ENCODE results near the gene TENM3. TPM values are rescaled to one million over a fixed set of nuclear protein-coding genes. Genes with fewer than 3 reads are reported as not detected.

The TENM3 gene
- polyA plus RNA-seq, 1 of the 3 experiments (the other 2 are of a cell fraction): 10.4 TPM

DNA sequence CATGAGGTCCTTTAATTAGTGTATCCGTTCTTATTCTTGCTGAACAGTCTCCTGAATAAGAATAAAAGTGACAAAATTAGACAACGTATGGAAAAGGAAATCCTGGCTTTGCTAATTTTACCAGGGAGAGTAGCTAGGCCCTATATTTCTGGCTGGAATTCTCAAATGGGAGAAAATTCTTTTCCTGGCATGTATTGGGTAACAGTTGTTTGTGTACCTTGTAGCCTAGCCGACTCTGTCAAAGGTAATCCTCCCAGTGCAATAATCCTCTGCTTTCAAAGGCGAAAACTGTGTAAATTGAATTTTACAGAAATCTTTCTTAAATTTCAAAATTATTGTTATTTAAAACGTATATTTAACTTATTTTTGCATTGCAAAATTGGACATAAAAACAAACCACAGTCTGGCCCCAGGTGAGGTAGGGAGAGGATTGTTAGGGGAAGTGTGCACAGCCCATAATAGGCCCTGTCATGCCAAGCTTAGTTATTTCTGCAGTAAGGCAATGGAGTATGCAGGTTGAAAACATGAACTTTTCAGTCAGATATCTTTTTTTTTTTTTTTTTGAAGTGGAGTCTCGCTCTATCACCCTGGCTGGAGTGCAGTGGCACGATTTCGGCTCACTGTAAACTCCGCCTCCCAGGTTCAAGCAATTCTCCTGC lies 18.9 kb upstream of the TENM3 start (continued):
- TF ChIP-seq, protein P1, sequence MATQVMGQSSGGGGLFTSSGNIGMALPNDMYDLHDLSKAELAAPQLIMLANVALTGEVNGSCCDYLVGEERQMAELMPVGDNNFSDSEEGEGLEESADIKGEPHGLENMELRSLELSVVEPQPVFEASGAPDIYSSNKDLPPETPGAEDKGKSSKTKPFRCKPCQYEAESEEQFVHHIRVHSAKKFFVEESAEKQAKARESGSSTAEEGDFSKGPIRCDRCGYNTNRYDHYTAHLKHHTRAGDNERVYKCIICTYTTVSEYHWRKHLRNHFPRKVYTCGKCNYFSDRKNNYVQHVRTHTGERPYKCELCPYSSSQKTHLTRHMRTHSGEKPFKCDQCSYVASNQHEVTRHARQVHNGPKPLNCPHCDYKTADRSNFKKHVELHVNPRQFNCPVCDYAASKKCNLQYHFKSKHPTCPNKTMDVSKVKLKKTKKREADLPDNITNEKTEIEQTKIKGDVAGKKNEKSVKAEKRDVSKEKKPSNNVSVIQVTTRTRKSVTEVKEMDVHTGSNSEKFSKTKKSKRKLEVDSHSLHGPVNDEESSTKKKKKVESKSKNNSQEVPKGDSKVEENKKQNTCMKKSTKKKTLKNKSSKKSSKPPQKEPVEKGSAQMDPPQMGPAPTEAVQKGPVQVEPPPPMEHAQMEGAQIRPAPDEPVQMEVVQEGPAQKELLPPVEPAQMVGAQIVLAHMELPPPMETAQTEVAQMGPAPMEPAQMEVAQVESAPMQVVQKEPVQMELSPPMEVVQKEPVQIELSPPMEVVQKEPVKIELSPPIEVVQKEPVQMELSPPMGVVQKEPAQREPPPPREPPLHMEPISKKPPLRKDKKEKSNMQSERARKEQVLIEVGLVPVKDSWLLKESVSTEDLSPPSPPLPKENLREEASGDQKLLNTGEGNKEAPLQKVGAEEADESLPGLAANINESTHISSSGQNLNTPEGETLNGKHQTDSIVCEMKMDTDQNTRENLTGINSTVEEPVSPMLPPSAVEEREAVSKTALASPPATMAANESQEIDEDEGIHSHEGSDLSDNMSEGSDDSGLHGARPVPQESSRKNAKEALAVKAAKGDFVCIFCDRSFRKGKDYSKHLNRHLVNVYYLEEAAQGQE (IDR thresholded peaks at IDR 0.05; ENCODE audit: low read depth, low read length): no peak
- TF ChIP-seq CHD2 (IDR thresholded peaks at IDR 0.05; ENCODE audit: low read length, partially characterized antibody): no peak
- TF ChIP-seq, protein P2, sequence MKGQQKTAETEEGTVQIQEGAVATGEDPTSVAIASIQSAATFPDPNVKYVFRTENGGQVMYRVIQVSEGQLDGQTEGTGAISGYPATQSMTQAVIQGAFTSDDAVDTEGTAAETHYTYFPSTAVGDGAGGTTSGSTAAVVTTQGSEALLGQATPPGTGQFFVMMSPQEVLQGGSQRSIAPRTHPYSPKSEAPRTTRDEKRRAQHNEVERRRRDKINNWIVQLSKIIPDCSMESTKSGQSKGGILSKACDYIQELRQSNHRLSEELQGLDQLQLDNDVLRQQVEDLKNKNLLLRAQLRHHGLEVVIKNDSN (IDR thresholded peaks at IDR 0.05; ENCODE audit: borderline replicate concordance, low read depth): no peak
- TF ChIP-seq, protein P3, sequence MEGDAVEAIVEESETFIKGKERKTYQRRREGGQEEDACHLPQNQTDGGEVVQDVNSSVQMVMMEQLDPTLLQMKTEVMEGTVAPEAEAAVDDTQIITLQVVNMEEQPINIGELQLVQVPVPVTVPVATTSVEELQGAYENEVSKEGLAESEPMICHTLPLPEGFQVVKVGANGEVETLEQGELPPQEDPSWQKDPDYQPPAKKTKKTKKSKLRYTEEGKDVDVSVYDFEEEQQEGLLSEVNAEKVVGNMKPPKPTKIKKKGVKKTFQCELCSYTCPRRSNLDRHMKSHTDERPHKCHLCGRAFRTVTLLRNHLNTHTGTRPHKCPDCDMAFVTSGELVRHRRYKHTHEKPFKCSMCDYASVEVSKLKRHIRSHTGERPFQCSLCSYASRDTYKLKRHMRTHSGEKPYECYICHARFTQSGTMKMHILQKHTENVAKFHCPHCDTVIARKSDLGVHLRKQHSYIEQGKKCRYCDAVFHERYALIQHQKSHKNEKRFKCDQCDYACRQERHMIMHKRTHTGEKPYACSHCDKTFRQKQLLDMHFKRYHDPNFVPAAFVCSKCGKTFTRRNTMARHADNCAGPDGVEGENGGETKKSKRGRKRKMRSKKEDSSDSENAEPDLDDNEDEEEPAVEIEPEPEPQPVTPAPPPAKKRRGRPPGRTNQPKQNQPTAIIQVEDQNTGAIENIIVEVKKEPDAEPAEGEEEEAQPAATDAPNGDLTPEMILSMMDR (IDR thresholded peaks at IDR 0.05): no peak

DNA sequence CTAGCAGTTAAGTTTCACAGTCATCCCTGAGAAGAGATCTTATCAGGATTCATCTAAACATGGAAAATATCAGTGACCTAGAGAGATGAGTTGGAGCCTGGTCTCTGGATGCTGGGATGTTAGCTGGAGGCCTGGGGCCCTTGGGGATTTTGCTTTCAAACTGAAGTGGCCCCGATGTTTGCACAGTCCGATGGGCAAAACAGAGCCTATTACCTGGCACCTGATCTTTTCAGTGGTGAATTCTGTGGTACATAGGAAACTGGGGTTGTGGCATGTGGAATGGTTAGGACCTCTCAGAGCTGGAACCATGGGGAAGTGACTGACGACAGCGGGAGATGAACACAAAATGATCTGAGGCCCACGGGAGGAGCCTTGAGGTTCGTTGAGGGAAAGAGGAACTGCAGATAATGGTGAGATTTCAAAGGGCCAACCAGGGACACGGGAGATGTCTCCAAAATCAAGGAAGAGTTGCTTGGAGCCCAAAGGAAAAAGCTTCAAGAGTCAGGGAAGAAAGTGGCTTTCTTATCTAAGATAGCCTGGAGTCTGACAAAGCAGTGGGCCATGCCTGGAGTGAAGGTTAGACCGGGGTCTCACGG lies 17.8 kb upstream of the TENM3 start:
- peaks cover 0 to 6% of the 10 kb centered on the region in 2 experiments; a peak in 1 of 4 replicates for H3K4me1 ChIP-seq (ENCODE audit: control insufficient read depth in 1 of 2, insufficient read depth in 2 of 2, low read depth in 1 of 2, low read length in 1 of 2)
- H3K27me3 ChIP-seq (ENCODE audit: insufficient read depth): no peaks in the 10 kb centered on the region
- H2AFZ ChIP-seq (ENCODE audit: low read depth): no peak overlapping the region
- no peak overlapping the region for H3K4me3 ChIP-seq (ENCODE audit: low read depth in 2 of 2, low read length in 1 of 2)
- no peaks in the 10 kb centered on the region for H3K9me3 ChIP-seq
- ChIA-PET POLR2A (no interaction called here), CTCF (no interaction called here)
- no peak overlapping the region for H3K4me2 ChIP-seq
- H3K27ac ChIP-seq (ENCODE audit: low read depth in 2 of 2, low read length in 1 of 2): no peak overlapping the region
- 90% methylated on average over 9 of the region's 9 CpGs for WGBS (ENCODE audit: low lambda C conversion rate)
- H4K20me1 ChIP-seq (ENCODE audit: insufficient read depth): no peaks in the 10 kb centered on the region
- no peaks in the 10 kb centered on the region for H3K79me2 ChIP-seq (ENCODE audit: insufficient read depth)
- H3K9ac ChIP-seq: no peak overlapping the region
- no peaks in the 10 kb centered on the region for H3K36me3 ChIP-seq (replicated peaks in 1 of 2; ENCODE audit: control insufficient read depth in 1 of 2, insufficient read depth in 2 of 2, low read length in 1 of 2)
- DNase-seq: no peak
- no peaks in the 10 kb centered on the region for H3F3A ChIP-seq (replicated peaks; ENCODE audit: insufficient read depth)
- H3K9me2 ChIP-seq: no peaks in the 10 kb centered on the region
- TF ChIP-seq YY1 (IDR thresholded peaks at IDR 0.05; ENCODE audit: low read depth) (no peak), TCF12 (IDR thresholded peaks at IDR 0.05) (no peak), RAD21 (IDR thresholded peaks at IDR 0.05; ENCODE audit: low read length) (no peak), NRF1 (IDR thresholded peaks at IDR 0.05; ENCODE audit: low read depth, low read length) (no peak), MEF2A (IDR thresholded peaks at IDR 0.05; ENCODE audit: borderline replicate concordance, low read depth) (no peak), FOSL2 (IDR thresholded peaks at IDR 0.05; ENCODE audit: borderline replicate concordance, low read depth) (no peak), TEAD4 (IDR thresholded peaks at IDR 0.05; ENCODE audit: borderline replicate concordance, insufficient read depth) (no peak)
- TF ChIP-seq, protein P4, sequence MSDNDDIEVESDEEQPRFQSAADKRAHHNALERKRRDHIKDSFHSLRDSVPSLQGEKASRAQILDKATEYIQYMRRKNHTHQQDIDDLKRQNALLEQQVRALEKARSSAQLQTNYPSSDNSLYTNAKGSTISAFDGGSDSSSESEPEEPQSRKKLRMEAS (IDR thresholded peaks at IDR 0.05; ENCODE audit: low read depth): no peak
- TF ChIP-seq, protein P5, sequence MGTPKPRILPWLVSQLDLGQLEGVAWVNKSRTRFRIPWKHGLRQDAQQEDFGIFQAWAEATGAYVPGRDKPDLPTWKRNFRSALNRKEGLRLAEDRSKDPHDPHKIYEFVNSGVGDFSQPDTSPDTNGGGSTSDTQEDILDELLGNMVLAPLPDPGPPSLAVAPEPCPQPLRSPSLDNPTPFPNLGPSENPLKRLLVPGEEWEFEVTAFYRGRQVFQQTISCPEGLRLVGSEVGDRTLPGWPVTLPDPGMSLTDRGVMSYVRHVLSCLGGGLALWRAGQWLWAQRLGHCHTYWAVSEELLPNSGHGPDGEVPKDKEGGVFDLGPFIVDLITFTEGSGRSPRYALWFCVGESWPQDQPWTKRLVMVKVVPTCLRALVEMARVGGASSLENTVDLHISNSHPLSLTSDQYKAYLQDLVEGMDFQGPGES (IDR thresholded peaks at IDR 0.05; ENCODE audit: low read depth, low read length): no peak
- TF ChIP-seq, protein P6, sequence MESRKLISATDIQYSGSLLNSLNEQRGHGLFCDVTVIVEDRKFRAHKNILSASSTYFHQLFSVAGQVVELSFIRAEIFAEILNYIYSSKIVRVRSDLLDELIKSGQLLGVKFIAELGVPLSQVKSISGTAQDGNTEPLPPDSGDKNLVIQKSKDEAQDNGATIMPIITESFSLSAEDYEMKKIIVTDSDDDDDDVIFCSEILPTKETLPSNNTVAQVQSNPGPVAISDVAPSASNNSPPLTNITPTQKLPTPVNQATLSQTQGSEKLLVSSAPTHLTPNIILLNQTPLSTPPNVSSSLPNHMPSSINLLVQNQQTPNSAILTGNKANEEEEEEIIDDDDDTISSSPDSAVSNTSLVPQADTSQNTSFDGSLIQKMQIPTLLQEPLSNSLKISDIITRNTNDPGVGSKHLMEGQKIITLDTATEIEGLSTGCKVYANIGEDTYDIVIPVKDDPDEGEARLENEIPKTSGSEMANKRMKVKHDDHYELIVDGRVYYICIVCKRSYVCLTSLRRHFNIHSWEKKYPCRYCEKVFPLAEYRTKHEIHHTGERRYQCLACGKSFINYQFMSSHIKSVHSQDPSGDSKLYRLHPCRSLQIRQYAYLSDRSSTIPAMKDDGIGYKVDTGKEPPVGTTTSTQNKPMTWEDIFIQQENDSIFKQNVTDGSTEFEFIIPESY (IDR thresholded peaks at IDR 0.05; ENCODE audit: borderline replicate concordance, low read depth): no peak
- TF ChIP-seq, protein P1 (IDR thresholded peaks at IDR 0.05; ENCODE audit: low read depth, low read length): no peak
